ENCODE measurements around the gene NRXN2. TPM values are rescaled to one million over a fixed set of nuclear protein-coding genes. Genes with fewer than 3 reads are reported as not detected.

NRXN2 gene
- total and polyA plus RNA-seq, 4 donors = 2.6 to 35.9 (median 15.6) TPM

DNA sequence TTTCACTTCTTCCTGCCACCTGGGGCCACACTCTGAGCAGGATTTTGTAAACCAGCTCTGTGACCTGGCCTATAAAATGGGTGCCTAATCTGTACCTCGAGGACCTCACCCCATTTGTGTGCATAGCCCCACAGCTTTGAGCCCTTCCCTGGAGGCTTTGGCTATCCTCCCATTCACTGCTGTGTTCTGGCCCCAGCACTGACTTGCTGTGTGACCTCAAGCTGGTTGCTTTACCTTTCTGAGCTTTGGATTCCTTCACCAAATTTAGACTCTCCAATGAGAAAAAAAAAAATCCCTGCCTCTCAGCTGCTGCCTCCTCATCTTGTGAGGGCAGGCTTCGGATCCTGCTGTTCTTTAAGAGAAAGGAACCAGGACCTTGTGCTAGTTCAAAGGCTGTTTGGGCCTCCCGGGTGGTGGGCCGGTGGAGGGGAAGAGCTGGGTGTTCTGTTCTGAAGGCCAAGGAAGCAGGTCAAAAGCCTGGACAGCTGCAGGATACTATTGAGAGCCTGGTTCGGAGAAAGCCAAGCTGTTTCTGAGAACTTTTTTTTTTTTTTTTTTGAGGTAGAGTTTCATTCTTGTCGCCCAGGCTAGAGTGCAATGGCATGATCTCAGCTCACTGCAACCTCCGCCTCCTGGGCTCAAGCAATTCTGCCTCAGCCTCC, 37.9 kb upstream of the NRXN2 start:
- ATAC-seq (ENCODE audit: low FRiP score) = no peak
- peak in 1 of 2 donors; percentile 70 for DNase-seq
- intact Hi-C loops (cut with DNase I) = no loop called here
- 39 to 43% methylated on average over 7 of the region's 7 CpGs for WGBS, 2 donors
- Histone ChIP-seq H3K36me3 (ENCODE audit: control insufficient read depth in 1 of 2, insufficient read depth in 2 of 2, low read length in 1 of 2) (peaks cover 0 to 2% of the 10 kb centered on the region in 2 donors), H3K27me3 (ENCODE audit: control insufficient read depth in 1 of 2, insufficient read depth in 2 of 2, low read length in 1 of 2) (no peaks in the 10 kb centered on the region), H3K27ac (ENCODE audit: low read depth in 1 of 2, low read length in 2 of 2) (peak overlapping the region in 1 of 2 donors; percentile 16), H3K4me1 (ENCODE audit: control insufficient read depth in 1 of 2, insufficient read depth in 2 of 2, low read length in 2 of 2) (peaks cover 0 to 1% of the 10 kb centered on the region in 2 donors), H3K9me3 (ENCODE audit: control insufficient read depth, low read length) (no peaks in the 10 kb centered on the region), H3K4me3 (ENCODE audit: low read length in 2 of 2) (no peak overlapping the region)

- intact Hi-C loops (cut with DNase I) = no loop called here
- Histone ChIP-seq H3K27ac (ENCODE audit: low read depth in 1 of 2, low read length in 2 of 2) (peak within 1 kb of the TSS in 1 of 2 donors; percentile 58), H3K4me3 (ENCODE audit: low read length in 2 of 2) (no peak within 1 kb of the TSS), H3K9me3 (ENCODE audit: control insufficient read depth, low read length) (no peaks in the 10 kb centered on the region), H3K27me3 (ENCODE audit: control insufficient read depth in 1 of 2, insufficient read depth in 2 of 2, low read length in 1 of 2) (no peaks in the 10 kb centered on the region), H3K4me1 (ENCODE audit: control insufficient read depth in 1 of 2, insufficient read depth in 2 of 2, low read length in 2 of 2) (peaks cover 0 to 1% of the 10 kb centered on the region in 2 donors), H3K36me3 (ENCODE audit: control insufficient read depth in 1 of 2, insufficient read depth in 2 of 2, low read length in 1 of 2) (peaks cover 0 to 2% of the 10 kb centered on the region in 2 donors)
- 8 to 11% methylated on average over 24 of the region's 24 CpGs for WGBS, 2 donors
- DNase-seq = peak; percentile 92 to 95
- ATAC-seq (ENCODE audit: low FRiP score) = peak; percentile 91
These were observed 37.0 kb upstream of the NRXN2 start, which contains the start of gene PYGM for GRCh38 chr11:64759722-64760719. Gene PYGM, minus strand, starts transcription at chr11:64759974. Its CDS starts 76 bp downstream, at chr11:64759898.

DNA sequence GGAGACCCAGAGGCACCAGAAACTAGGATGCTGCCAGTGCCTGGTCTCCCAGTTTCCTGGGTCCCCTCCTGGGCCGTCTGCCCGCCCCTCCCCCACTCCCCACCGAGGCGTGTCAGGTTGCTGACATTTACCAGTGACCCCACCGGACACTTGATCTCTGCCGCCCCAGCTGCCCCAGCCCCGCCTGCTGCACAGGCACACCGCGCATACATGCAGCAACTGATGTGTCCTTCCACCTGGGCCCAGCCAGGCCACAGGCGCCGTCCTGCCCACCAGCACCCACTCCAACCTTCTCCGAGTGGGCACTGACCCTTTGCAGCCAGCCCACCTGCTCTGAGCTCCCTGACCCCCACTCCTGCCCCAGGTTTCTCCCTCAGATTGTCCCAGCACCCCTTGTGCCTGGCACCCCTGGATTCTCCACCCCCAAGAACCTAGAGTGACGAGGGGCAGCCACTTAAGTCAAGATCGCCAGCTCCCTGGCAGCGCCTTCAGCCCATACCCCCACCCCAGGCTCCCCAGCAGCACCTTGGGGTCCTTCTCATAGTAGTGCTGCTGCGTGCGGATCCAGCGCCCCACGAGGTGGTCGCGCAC, 36.2 kb upstream of the NRXN2 start:
- WGBS, 2 donors = 15 to 20% methylated on average over 21 of the region's 21 CpGs
- H3K9me3 ChIP-seq (ENCODE audit: control insufficient read depth, low read length) = no peaks in the 10 kb centered on the region
- ATAC-seq (ENCODE audit: low FRiP score) = peak; percentile 31

GRCh38 chr11:64758330-64759079, 35.5 kb upstream of the NRXN2 start:
- ATAC-seq (ENCODE audit: low FRiP score) (no peak), DNase-seq (peak; percentile 34 to 58)
- Histone ChIP-seq H3K4me3 (ENCODE audit: low read length in 2 of 2) (no peak overlapping the region), H3K4me1 (ENCODE audit: control insufficient read depth in 1 of 2, insufficient read depth in 2 of 2, low read length in 2 of 2) (no peaks in the 10 kb centered on the region), H3K27me3 (ENCODE audit: control insufficient read depth in 1 of 2, insufficient read depth in 2 of 2, low read length in 1 of 2) (no peaks in the 10 kb centered on the region), H3K9me3 (ENCODE audit: control insufficient read depth, low read length) (no peaks in the 10 kb centered on the region), H3K36me3 (ENCODE audit: control insufficient read depth in 1 of 2, insufficient read depth in 2 of 2, low read length in 1 of 2) (no peaks in the 10 kb centered on the region), H3K27ac (ENCODE audit: low read depth in 1 of 2, low read length in 2 of 2) (no peak overlapping the region)
- 85 to 91% methylated on average over 15 of the region's 15 CpGs for WGBS, 2 donors
- intact Hi-C loops (cut with DNase I) = no loop called here

More for the DNA sequence above, 36.2 kb upstream of the NRXN2 start:
- intact Hi-C loops (cut with DNase I) = no loop called here
- H3K4me1 ChIP-seq (ENCODE audit: control insufficient read depth in 1 of 2, insufficient read depth in 2 of 2, low read length in 2 of 2) = peaks cover 0 to 1% of the 10 kb centered on the region in 2 donors
- no peaks in the 10 kb centered on the region for H3K27me3 ChIP-seq (ENCODE audit: control insufficient read depth in 1 of 2, insufficient read depth in 2 of 2, low read length in 1 of 2)
- peak in 1 of 2 donors; percentile 77 for DNase-seq
- no peaks in the 10 kb centered on the region for H3K36me3 ChIP-seq (ENCODE audit: control insufficient read depth in 1 of 2, insufficient read depth in 2 of 2, low read length in 1 of 2)
- H3K4me3 ChIP-seq (ENCODE audit: low read length in 2 of 2) = no peak overlapping the region
- peak overlapping the region in 1 of 2 donors; percentile 58 for H3K27ac ChIP-seq (ENCODE audit: low read depth in 1 of 2, low read length in 2 of 2)

- intact Hi-C loops (cut with DNase I) = no loop called here
These were observed 34.7 kb upstream of the NRXN2 start for GRCh38 chr11:64757549-64758329.

DNA sequence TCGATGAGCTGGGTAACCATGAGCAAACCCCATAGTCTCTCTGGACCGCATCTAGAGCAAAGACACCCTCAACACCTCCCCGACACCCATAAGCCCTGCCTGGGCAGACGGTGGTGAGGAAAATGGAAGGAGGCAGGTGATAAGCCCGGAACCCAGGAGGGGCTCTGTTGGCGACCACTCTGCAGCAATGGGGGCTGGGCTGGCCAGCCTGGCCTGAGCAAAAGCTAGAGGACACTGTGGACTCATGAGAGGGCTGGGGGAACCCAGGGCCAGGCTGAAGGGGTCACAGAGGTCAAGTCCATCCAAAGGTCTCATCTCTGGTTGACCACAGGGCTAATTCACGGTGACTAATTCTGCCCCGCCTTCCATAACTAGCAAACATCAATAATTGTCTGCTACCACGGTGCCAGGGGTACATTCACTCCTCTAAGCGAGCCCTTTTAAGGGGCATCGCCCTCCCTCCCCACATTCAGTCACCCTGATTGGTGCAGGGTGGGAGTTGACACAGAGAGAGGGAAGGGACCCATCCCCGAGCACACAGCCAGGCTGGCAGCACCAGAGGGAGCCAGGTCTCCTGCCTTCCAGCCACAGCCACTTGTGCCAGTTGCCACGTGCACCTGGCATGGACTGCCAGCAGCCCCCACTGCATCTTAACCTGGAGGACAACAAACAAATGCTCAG, 32.8 kb upstream of the NRXN2 start:
- DNase-seq = peak; percentile 40 to 53
- 86 to 87% methylated on average over 13 of the region's 13 CpGs for WGBS, 2 donors

More at GRCh38 chr11:64757549-64758329, 34.7 kb upstream of the NRXN2 start:
- H3K4me3 ChIP-seq (ENCODE audit: low read length in 2 of 2) = no peak overlapping the region
- DNase-seq (peak; percentile 48 to 66), ATAC-seq (ENCODE audit: low FRiP score) (no peak)
- H3K9me3 ChIP-seq (ENCODE audit: control insufficient read depth, low read length) = no peaks in the 10 kb centered on the region
- H3K36me3 ChIP-seq (ENCODE audit: control insufficient read depth in 1 of 2, insufficient read depth in 2 of 2, low read length in 1 of 2) = no peaks in the 10 kb centered on the region
- no peaks in the 10 kb centered on the region for H3K27me3 ChIP-seq (ENCODE audit: control insufficient read depth in 1 of 2, insufficient read depth in 2 of 2, low read length in 1 of 2)
- no peak overlapping the region for H3K27ac ChIP-seq (ENCODE audit: low read depth in 1 of 2, low read length in 2 of 2)
- no peaks in the 10 kb centered on the region for H3K4me1 ChIP-seq (ENCODE audit: control insufficient read depth in 1 of 2, insufficient read depth in 2 of 2, low read length in 2 of 2)
- 86% methylated on average over 19 of the region's 19 CpGs for WGBS, 2 donors

DNA sequence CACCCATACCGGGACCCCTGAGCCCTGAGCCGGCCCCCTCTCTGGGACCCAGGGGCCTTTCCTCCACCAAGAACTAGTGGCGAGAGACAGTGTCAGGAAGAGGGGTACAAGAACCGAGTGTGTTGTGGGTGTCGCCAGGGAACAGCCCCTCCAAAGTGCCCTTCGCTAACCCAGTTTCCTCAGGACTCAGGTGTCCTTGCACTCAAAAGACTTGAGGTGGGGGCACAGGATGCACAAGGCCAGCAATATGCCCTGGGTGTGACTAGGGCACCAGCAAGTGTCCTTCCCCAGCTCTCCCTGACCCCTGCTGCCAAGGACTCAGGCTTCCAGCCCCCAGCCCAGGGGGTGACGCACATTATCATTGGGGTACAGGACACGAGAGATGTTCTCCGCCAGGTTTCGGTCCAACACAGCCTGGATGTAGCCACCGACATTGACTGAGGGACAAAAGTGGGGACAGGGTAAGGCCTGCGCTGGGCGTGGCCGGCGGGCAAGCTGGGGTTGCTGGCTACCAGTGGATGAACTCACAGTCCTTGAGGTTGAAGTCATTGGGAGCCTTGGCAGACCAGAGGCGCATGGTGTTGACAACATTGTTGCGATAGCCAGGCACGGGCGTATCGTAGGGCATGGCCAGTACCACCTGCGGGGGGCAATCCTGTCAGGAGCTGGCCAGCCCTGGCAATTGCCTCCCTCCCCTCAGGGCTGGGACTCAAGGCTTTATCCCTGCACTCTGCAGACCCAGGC, 32.1 kb upstream of the NRXN2 start:
- H3K27ac ChIP-seq (ENCODE audit: low read depth in 1 of 2, low read length in 2 of 2) = no peak overlapping the region
- H3K4me3 ChIP-seq (ENCODE audit: low read length in 2 of 2) = no peak overlapping the region
- ATAC-seq (ENCODE audit: low FRiP score) = no peak
- H3K4me1 ChIP-seq (ENCODE audit: control insufficient read depth in 1 of 2, insufficient read depth in 2 of 2, low read length in 2 of 2) = no peaks in the 10 kb centered on the region
- H3K9me3 ChIP-seq (ENCODE audit: control insufficient read depth, low read length) = no peaks in the 10 kb centered on the region
- WGBS, 2 donors = 92% methylated on average over 21 of the region's 21 CpGs
- H3K27me3 ChIP-seq (ENCODE audit: control insufficient read depth in 1 of 2, insufficient read depth in 2 of 2, low read length in 1 of 2) = no peaks in the 10 kb centered on the region
- intact Hi-C loops (cut with DNase I) = no loop called here
- DNase-seq = peak; percentile 32 to 73
- no peaks in the 10 kb centered on the region for H3K36me3 ChIP-seq (ENCODE audit: control insufficient read depth in 1 of 2, insufficient read depth in 2 of 2, low read length in 1 of 2)

More for the DNA sequence above, 32.8 kb upstream of the NRXN2 start:
- intact Hi-C loops (cut with DNase I) = no loop called here
- Histone ChIP-seq H3K36me3 (ENCODE audit: control insufficient read depth in 1 of 2, insufficient read depth in 2 of 2, low read length in 1 of 2) (no peaks in the 10 kb centered on the region), H3K4me1 (ENCODE audit: control insufficient read depth in 1 of 2, insufficient read depth in 2 of 2, low read length in 2 of 2) (no peaks in the 10 kb centered on the region), H3K9me3 (ENCODE audit: control insufficient read depth, low read length) (no peaks in the 10 kb centered on the region), H3K27me3 (ENCODE audit: control insufficient read depth in 1 of 2, insufficient read depth in 2 of 2, low read length in 1 of 2) (no peaks in the 10 kb centered on the region), H3K27ac (ENCODE audit: low read depth in 1 of 2, low read length in 2 of 2) (no peak overlapping the region), H3K4me3 (ENCODE audit: low read length in 2 of 2) (no peak overlapping the region)
- ATAC-seq (ENCODE audit: low FRiP score) = no peak
